K562 (cell line): Measurements from ENCODE around the gene LYPD5. TPM values are rescaled to one million over a fixed set of nuclear protein-coding genes. Genes with fewer than 3 reads are reported as not detected.

Source experiments
- E2F4 ChIP-seq: sonication (generic); formaldehyde crosslinking; IDR thresholded peaks from 2 replicates; pipeline ENCODE4 v1.8.0; 2022; ENCODE audit warnings: mild to moderate bottlenecking, low read depth, missing genetic modification reagents
- FOXJ3 ChIP-seq: sonication (generic); formaldehyde crosslinking; IDR thresholded peaks from 2 replicates; pipeline ENCODE4 v1.4.0; 2020; ENCODE audit warnings: mild to moderate bottlenecking, missing genetic modification reagents
- HDAC2 ChIP-seq: fragments of 450-650 bp; IDR thresholded peaks from 2 replicates; pipeline ENCODE4 v1.6.1; 2016; ENCODE audit warnings: mild to moderate bottlenecking
- RBM22 ChIP-seq: fragments of 200-400 bp; formaldehyde crosslinking; IDR thresholded peaks from 2 replicates; pipeline ENCODE4 v1.6.1; 2018; ENCODE audit warnings: low read length, low read depth; ENCODE audit not compliant: poor library complexity, severe bottlenecking
- RCOR1 ChIP-seq, 2 experiments: IDR thresholded peaks; 2 replicates each; pipeline ENCODE4 v1.6.1; 2012; ENCODE audit warnings: low read depth in 2 of 2, low read length in 2 of 2, borderline replicate concordance in 1 of 2, improper control_type of control experiment in 1 of 2
- TOE1 ChIP-seq, 2 experiments: fragments of 450-650 bp in 1 of 2; sonication (generic) in 1 of 2; formaldehyde crosslinking in 1 of 2; IDR thresholded peaks; 2 replicates each; pipeline versions ENCODE4 v1.7.1 to v1.8.0; 2016 to 2022; ENCODE audit warnings: borderline replicate concordance in 2 of 2, mild to moderate bottlenecking in 2 of 2, antibody characterized with exemption in 1 of 2, inconsistent platforms in 1 of 2, low read depth in 1 of 2, missing genetic modification reagents in 1 of 2, moderate library complexity in 1 of 2
- ZNF175 ChIP-seq: fragments of 200-800 bp; sonication (Bioruptor generic); IDR thresholded peaks from 2 replicates; pipeline ENCODE4 v1.6.1; 2016; ENCODE audit warnings: low read depth, mild to moderate bottlenecking, missing genetic modification characterization, missing compliant biosample characterization
- ZNF589 ChIP-seq: fragments of 200-800 bp; sonication (Bioruptor generic); IDR thresholded peaks from 2 replicates; pipeline ENCODE4 v1.6.1; 2016; ENCODE audit warnings: low read depth, missing genetic modification characterization, missing compliant biosample characterization
- polyA plus RNA-seq, 8 experiments: library from polyadenylated mRNA; depleted of rRNA in 4 of 8; stranded (reverse) in 5 of 8; unstranded in 3 of 8; fragments of >200 nt; fragmentation: Nextera tagmentation in 2 of 8; fragmentation: Illumina TruSeq in 1 of 8; extraction: Ambion mirVana in 2 of 8; extraction: Trizol in 1 of 8; gene quantifications; 2 replicates each; pipeline versions ENCODE4 v1.2.1 to v1.2.3, GENCODE V29; 2011 to 2014; ENCODE audit warnings: inconsistent platforms in 1 of 8, missing spikeins in 1 of 8
- total RNA-seq, 7 experiments: library from RNA; depleted of rRNA in 6 of 7; stranded (reverse); fragments of >200 nt in 6 of 7; fragmentation: Illumina TruSeq in 2 of 7; extraction: Trizol in 2 of 7; gene quantifications; 2 replicates each; pipeline versions ENCODE4 v1.2.1 to v1.2.3, GENCODE V29; 2011 to 2021; ENCODE audit warnings: low replicate concordance in 1 of 7
- TF ChIP-seq, protein P1 (sequence below): fragments of 450-650 bp; IDR thresholded peaks from 2 replicates; pipeline ENCODE4 v1.6.1; 2016; ENCODE audit warnings: mild to moderate bottlenecking, moderate library complexity
- TF ChIP-seq, protein P2 (sequence below): sonication (generic); formaldehyde crosslinking; IDR thresholded peaks from 2 replicates; pipeline ENCODE4 v1.5.0; 2020; ENCODE audit warnings: missing genetic modification reagents

LYPD5 gene
- total and polyA plus RNA-seq, 9 of the 15 experiments (the other 6 are each of a cell fraction or from before 2014, with no cell fraction given): 0.03 to 0.22 (median 0.10) TPM; not detected in 3

GRCh38 chr19:43789029-43789428 lies 13.2 kb downstream of the LYPD5 start (continued):
- TF ChIP-seq, protein P1, sequence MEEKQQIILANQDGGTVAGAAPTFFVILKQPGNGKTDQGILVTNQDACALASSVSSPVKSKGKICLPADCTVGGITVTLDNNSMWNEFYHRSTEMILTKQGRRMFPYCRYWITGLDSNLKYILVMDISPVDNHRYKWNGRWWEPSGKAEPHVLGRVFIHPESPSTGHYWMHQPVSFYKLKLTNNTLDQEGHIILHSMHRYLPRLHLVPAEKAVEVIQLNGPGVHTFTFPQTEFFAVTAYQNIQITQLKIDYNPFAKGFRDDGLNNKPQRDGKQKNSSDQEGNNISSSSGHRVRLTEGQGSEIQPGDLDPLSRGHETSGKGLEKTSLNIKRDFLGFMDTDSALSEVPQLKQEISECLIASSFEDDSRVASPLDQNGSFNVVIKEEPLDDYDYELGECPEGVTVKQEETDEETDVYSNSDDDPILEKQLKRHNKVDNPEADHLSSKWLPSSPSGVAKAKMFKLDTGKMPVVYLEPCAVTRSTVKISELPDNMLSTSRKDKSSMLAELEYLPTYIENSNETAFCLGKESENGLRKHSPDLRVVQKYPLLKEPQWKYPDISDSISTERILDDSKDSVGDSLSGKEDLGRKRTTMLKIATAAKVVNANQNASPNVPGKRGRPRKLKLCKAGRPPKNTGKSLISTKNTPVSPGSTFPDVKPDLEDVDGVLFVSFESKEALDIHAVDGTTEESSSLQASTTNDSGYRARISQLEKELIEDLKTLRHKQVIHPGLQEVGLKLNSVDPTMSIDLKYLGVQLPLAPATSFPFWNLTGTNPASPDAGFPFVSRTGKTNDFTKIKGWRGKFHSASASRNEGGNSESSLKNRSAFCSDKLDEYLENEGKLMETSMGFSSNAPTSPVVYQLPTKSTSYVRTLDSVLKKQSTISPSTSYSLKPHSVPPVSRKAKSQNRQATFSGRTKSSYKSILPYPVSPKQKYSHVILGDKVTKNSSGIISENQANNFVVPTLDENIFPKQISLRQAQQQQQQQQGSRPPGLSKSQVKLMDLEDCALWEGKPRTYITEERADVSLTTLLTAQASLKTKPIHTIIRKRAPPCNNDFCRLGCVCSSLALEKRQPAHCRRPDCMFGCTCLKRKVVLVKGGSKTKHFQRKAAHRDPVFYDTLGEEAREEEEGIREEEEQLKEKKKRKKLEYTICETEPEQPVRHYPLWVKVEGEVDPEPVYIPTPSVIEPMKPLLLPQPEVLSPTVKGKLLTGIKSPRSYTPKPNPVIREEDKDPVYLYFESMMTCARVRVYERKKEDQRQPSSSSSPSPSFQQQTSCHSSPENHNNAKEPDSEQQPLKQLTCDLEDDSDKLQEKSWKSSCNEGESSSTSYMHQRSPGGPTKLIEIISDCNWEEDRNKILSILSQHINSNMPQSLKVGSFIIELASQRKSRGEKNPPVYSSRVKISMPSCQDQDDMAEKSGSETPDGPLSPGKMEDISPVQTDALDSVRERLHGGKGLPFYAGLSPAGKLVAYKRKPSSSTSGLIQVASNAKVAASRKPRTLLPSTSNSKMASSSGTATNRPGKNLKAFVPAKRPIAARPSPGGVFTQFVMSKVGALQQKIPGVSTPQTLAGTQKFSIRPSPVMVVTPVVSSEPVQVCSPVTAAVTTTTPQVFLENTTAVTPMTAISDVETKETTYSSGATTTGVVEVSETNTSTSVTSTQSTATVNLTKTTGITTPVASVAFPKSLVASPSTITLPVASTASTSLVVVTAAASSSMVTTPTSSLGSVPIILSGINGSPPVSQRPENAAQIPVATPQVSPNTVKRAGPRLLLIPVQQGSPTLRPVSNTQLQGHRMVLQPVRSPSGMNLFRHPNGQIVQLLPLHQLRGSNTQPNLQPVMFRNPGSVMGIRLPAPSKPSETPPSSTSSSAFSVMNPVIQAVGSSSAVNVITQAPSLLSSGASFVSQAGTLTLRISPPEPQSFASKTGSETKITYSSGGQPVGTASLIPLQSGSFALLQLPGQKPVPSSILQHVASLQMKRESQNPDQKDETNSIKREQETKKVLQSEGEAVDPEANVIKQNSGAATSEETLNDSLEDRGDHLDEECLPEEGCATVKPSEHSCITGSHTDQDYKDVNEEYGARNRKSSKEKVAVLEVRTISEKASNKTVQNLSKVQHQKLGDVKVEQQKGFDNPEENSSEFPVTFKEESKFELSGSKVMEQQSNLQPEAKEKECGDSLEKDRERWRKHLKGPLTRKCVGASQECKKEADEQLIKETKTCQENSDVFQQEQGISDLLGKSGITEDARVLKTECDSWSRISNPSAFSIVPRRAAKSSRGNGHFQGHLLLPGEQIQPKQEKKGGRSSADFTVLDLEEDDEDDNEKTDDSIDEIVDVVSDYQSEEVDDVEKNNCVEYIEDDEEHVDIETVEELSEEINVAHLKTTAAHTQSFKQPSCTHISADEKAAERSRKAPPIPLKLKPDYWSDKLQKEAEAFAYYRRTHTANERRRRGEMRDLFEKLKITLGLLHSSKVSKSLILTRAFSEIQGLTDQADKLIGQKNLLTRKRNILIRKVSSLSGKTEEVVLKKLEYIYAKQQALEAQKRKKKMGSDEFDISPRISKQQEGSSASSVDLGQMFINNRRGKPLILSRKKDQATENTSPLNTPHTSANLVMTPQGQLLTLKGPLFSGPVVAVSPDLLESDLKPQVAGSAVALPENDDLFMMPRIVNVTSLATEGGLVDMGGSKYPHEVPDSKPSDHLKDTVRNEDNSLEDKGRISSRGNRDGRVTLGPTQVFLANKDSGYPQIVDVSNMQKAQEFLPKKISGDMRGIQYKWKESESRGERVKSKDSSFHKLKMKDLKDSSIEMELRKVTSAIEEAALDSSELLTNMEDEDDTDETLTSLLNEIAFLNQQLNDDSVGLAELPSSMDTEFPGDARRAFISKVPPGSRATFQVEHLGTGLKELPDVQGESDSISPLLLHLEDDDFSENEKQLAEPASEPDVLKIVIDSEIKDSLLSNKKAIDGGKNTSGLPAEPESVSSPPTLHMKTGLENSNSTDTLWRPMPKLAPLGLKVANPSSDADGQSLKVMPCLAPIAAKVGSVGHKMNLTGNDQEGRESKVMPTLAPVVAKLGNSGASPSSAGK: no peak
- peak in 1 of 2 experiments; percentile 71; a peak in 1 of 4 replicates for TF ChIP-seq RCOR1 (IDR thresholded peaks at IDR 0.05; ENCODE audit: borderline replicate concordance in 1 of 2, low read depth in 2 of 2, low read length in 2 of 2)
- TF ChIP-seq RBM22: no peak
- TF ChIP-seq HDAC2: peak; percentile 82; the same call in 1 of the 2 replicates
- TF ChIP-seq E2F4 (CRISPR knock-in tag): peak; percentile 75; the same call in 1 of the 2 replicates
- TF ChIP-seq ZNF175: peak; percentile 80; the same call in 1 of the 2 replicates
- peak; percentile 81 for TF ChIP-seq FOXJ3
- TF ChIP-seq TOE1 (IDR thresholded peaks at IDR 0.05; ENCODE audit: borderline replicate concordance): no peak
- 0 out of 2 replicates have a peak, but pooled peaks have one; percentile 33 for TF ChIP-seq TOE1 (CRISPR knock-in tag; IDR thresholded peaks at IDR 0.05; ENCODE audit: borderline replicate concordance, low read depth)
- TF ChIP-seq, protein P2, sequence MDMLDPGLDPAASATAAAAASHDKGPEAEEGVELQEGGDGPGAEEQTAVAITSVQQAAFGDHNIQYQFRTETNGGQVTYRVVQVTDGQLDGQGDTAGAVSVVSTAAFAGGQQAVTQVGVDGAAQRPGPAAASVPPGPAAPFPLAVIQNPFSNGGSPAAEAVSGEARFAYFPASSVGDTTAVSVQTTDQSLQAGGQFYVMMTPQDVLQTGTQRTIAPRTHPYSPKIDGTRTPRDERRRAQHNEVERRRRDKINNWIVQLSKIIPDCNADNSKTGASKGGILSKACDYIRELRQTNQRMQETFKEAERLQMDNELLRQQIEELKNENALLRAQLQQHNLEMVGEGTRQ (CRISPR knock-in tag): peak; percentile 69; the same call in 1 of the 2 replicates
- TF ChIP-seq ZNF589: 0 out of 2 replicates have a peak, but pooled peaks have one; percentile 54
